GM10248 (cell line): Measurements from ENCODE around the gene D2HGDH.

Source experiments
- CTCF ChIA-PET: fragments of 300-600 bp; sonication (Branson Sonifier 250); formaldehyde crosslinking; extraction: SDS; loops from one replicate; lab custom pipeline; 2021; ENCODE audit warnings: antibody characterized with exemption; lab: Yijun Ruan, JAX
- POLR2A ChIA-PET: fragments of 350-650 bp; sonication (Branson Sonifier 250); formaldehyde crosslinking; extraction: SDS; loops from one replicate; lab custom pipeline; 2020; ENCODE audit warnings: antibody characterized with exemption; lab: Yijun Ruan, JAX
- DNase-seq: peaks from one replicate; pipeline ENCODE4 v3.0.0; 2012; ENCODE audit errors: extremely low spot score
- TF ChIP-seq, protein P1 (sequence below): IDR thresholded peaks from 2 replicates; pipeline ENCODE4 v1.5.1; 2012; ENCODE audit warnings: mild to moderate bottlenecking, low read depth; ENCODE audit errors: extremely low read depth, missing control alignments, control extremely low read depth

D2HGDH gene

DNA sequence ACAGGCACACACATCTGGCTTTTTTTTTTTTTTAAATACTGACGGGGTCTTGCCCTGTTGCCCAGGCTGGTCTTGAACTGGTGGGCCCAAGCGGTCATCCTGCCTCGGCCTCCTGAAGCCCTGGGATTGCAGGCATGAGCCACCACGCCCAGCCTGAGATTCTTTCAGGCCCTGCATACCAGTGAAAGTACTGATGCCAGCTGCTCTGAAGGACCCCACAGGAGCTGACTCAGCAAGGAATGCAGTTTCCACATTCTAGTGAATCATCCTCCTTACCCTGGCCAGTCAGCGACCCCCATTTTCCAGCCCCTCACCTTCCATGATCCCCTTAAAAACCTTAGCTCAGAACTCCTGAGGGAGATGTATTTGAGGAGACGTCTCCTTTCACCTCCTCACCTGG, 42.0 kb upstream of the D2HGDH start:
- DNase-seq: no peak
- TF ChIP-seq, protein P1, sequence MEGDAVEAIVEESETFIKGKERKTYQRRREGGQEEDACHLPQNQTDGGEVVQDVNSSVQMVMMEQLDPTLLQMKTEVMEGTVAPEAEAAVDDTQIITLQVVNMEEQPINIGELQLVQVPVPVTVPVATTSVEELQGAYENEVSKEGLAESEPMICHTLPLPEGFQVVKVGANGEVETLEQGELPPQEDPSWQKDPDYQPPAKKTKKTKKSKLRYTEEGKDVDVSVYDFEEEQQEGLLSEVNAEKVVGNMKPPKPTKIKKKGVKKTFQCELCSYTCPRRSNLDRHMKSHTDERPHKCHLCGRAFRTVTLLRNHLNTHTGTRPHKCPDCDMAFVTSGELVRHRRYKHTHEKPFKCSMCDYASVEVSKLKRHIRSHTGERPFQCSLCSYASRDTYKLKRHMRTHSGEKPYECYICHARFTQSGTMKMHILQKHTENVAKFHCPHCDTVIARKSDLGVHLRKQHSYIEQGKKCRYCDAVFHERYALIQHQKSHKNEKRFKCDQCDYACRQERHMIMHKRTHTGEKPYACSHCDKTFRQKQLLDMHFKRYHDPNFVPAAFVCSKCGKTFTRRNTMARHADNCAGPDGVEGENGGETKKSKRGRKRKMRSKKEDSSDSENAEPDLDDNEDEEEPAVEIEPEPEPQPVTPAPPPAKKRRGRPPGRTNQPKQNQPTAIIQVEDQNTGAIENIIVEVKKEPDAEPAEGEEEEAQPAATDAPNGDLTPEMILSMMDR: no peak
- POLR2A ChIA-PET: interaction anchor here (0.9 kb wide), 1 partner anchor 54 kb away, joined by 4 read pairs; no protein-coding TSS in a partner anchor
- CTCF ChIA-PET: interaction anchor here (1.3 kb wide), 2 partner anchors 9 to 27 kb away, joined by 3 read pairs; no protein-coding TSS in a partner anchor

DNA sequence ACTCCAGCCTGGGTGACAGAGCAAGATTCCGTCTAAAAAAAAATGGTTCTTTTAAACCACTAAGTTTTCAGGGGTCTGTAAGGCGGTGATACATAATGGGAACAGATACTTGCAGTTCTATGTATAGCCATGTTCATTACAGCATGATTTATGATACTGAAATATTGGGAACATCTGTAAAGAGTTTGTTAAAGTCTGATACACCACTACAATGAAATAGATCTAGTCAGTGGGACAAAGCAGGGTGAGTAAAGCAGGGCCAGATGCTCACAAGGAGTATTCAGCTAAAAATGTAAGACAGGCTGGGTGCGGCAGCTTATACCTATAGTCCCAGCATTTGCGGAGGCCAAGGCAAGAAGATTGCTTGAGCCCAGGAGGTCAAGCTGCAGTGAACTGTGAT, 38.8 kb upstream of the D2HGDH start:
- TF ChIP-seq, protein P1: no peak
- POLR2A ChIA-PET: interaction anchor here (0.6 kb wide), 1 partner anchor 157 kb away, joined by 3 read pairs; no protein-coding TSS in a partner anchor
- no peak for DNase-seq
- CTCF ChIA-PET: no interaction called here

DNA sequence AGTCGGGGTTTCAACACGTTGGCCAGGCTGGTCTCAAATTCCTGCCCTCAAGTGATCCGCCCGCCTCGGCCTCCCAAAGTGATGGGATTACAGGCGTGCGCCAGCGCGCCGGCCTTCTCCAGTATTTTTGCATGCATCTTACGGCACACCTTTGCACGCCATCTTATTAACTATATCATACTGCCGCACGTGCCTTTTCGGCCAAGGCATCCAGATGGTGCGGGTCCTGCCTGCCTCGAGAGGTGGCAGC, 33.4 kb upstream of the D2HGDH start:
- CTCF ChIA-PET: interaction anchor here (0.6 to 5.7 kb wide), 7 partner anchors 8 to 178 kb away, joined by 3 to 39 read pairs (median 6); partner anchors contain the start of gene D2HGDH
- TF ChIP-seq, protein P1: peak; percentile 41
- POLR2A ChIA-PET: interaction anchor here (1.1 to 2.2 kb wide), 2 partner anchors 14 to 34 kb away, joined by 3 to 12 read pairs; partner anchors contain the start of genes D2HGDH and DTYMK
- no peak for DNase-seq

DNA sequence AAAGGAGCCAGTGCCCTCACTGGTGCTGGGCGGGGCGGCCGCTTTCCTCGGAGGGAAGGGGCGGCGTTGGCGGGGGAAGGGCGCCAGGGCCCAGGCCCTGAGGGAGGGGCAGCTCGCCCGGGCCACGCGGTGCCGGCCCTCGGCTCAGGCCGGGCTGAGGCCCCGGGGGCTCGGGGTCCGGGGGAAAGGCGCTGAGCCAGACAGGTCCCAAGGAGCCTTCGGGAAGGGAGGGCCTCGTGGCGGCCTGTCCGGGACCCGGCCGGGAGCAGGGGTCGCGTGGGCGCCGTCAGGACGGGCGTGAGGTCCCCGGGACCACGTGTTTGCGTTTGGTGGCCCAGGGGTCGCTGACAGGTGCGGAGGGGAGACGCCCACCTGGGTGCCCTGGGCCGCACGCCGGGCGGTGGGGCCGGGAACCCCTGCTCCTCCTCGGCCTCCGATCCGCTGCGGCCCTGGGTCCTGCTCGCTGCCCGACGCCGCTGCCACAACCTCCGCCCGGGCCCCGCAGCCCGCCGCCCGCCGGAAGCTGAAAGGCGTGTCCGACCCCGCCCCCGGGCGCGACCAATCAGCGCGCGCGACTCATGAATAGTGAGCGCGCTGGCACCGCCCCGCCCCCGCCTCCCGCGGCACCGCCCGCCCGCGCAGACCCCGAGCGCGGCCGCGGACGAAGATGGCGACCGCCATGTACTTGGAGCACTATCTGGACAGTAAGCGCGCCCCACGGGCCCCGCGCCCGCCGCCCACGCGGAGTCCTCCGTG, 32.9 kb upstream of the D2HGDH start, which contains the start of gene ING5:
Gene ING5, plus strand, starts transcription at position 641 of the 756 bp plus-strand sequence. Its CDS starts 27 bp downstream, at position 668.
- TF ChIP-seq, protein P1: no peak
- peak; percentile 90 for DNase-seq
- CTCF ChIA-PET: interaction anchor here (0.5 to 5.7 kb wide), 15 partner anchors 9 to 177 kb away, joined by 3 to 39 read pairs (median 5); partner anchors contain the start of gene D2HGDH
- POLR2A ChIA-PET: interaction anchor here (0.5 to 1.9 kb wide), 6 partner anchors 13 to 166 kb away, joined by 3 to 8 read pairs (median 3); partner anchors contain the start of genes D2HGDH and DTYMK

DNA sequence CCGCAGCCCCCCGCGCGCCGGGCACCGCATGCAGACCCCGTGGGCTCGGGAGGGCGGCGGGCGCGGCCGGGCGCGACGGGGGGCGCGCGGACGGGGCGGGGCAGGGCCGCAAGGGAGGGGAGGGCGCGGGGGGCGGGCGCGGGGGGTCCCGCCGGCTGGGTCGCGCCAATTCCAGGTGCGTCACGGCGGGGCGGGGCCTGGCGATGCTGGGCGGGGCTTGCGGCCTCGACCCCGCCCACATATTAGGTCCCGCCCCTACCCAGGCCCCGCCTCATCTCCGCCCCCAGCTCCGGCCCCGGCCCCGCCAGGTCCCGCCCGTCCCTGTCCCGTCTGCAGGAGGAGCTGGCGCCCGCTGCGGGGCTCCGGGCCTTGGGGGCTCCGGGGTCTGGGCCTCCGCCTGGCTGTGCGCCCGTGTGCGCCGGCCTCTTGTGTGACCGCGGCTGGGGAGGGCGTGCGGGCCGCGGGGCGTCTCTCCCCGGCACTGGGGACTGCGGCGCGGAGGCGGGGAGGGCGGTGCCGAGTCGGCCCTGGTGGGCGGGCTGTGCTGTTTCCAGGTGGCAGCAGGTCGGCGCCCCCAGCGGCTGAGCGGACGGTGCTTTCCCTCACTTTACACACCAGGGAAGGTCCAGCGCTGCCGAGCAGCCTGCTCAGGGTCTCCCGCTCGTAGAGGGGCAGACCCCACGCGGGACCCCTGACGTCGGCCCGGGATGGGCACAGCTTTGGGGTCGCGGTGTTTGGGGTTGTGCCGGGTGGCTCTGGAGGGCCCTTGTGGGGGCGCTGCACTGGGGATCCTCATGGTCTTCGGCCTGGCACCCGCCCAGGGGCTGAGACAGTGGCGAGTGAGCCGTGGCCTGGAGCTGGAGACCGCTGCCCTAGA, 32.0 kb upstream of the D2HGDH start:
- CTCF ChIA-PET: interaction anchor here (0.5 to 5.7 kb wide), 16 partner anchors 11 to 176 kb away, joined by 3 to 39 read pairs (median 5); partner anchors contain the start of genes D2HGDH and DTYMK
- POLR2A ChIA-PET: interaction anchor here (0.5 to 1.9 kb wide), 6 partner anchors 14 to 165 kb away, joined by 3 to 8 read pairs (median 3); partner anchors contain the start of genes D2HGDH and DTYMK
- DNase-seq: peak; percentile 95
- TF ChIP-seq, protein P1: peak; percentile 38
